Breast epithelium (tissue), 4 donors: Measurements from ENCODE around the gene PMP22. TPM values are rescaled to one million over a fixed set of nuclear protein-coding genes. Genes with fewer than 3 reads are reported as not detected.
A peak's percentile ranks its signal among the peaks of the same experiment; 100 is the strongest.

Source experiments
- DNase-seq, 2 donors: peaks; one replicate each; pipeline ENCODE4 v3.0.0-alpha.2; 2019; ENCODE audit warnings: low spot score in 2 of 2
- H3K27ac ChIP-seq, 2 donors: fragments of 200-600 bp; sonication (generic) in 1 of 2; one replicate each; pipeline ENCODE4 v1.5.1; 2016 to 2019; ENCODE audit warnings: mild to moderate bottlenecking in 1 of 2
- H3K27me3 ChIP-seq, 2 donors: fragments of 200-600 bp; sonication (generic) in 1 of 2; one replicate each; pipeline versions ENCODE4 v1.5.1 to v1.6.0; 2017 to 2019; ENCODE audit warnings: control low read depth in 1 of 2, mild to moderate bottlenecking in 1 of 2
- H3K36me3 ChIP-seq: fragments of 200-600 bp; one replicate; pipeline ENCODE4 v1.5.1; 2019
- H3K4me1 ChIP-seq, 2 donors: fragments of 200-600 bp; sonication (generic); one replicate each; pipeline ENCODE4 v1.5.1; 2016 to 2019; ENCODE audit warnings: control low read depth in 1 of 2
- H3K4me3 ChIP-seq, 3 donors: fragments of 200-600 bp; sonication (generic); 1 replicate in 2 of 3; 2 replicates in 1 of 3; pipeline ENCODE4 v1.5.1; 2016 to 2019; ENCODE audit warnings: mild to moderate bottlenecking in 3 of 3, moderate library complexity in 2 of 3
- H3K9me3 ChIP-seq, 2 donors: fragments of 200-600 bp; sonication (generic) in 1 of 2; one replicate each; pipeline ENCODE4 v1.5.1; 2016 to 2019; ENCODE audit warnings: control low read depth in 1 of 2
- CTCF ChIP-seq, 3 donors: fragments of 450-650 bp; IDR thresholded peaks; one replicate each; pipeline ENCODE4 v1.5.1; 2016 to 2017; ENCODE audit warnings: antibody characterized with exemption in 3 of 3, mild to moderate bottlenecking in 3 of 3, moderate library complexity in 3 of 3
- POLR2A ChIP-seq: fragments of 450-650 bp; IDR thresholded peaks from one replicate; pipeline ENCODE4 v1.6.1; 2016; ENCODE audit warnings: antibody characterized with exemption, mild to moderate bottlenecking, moderate library complexity
- POLR2AphosphoS5 ChIP-seq, 3 donors: sonication (generic); formaldehyde crosslinking; IDR thresholded peaks; one replicate each; pipeline ENCODE4 v1.6.1; 2017; ENCODE audit warnings: antibody characterized with exemption in 3 of 3
- intact Hi-C: fragments of 100-400 bp; cut with DNase I; formaldehyde crosslinking; loops from one replicate; pipeline ENCODE4 v1.15.1; 2023; ENCODE audit warnings: low total_unique reads
- total RNA-seq, 3 donors: library from RNA; depleted of rRNA; stranded (reverse); fragments of >200 nt; gene quantifications; one replicate each; pipeline ENCODE4 v1.1.0, GENCODE V29; 2016

Gene PMP22
- total RNA-seq, 3 donors from 2014 or later: 114 to 478 (median 152) TPM

GRCh38 chr17:15257796-15258512 lies 7.2 kb downstream of the PMP22 start:
- peaks cover 6 to 18% of the 10 kb centered on the region in 2 donors for H3K4me1 ChIP-seq
- no peak for TF ChIP-seq POLR2AphosphoS5 (IDR thresholded peaks at IDR 0.05)
- H3K27ac ChIP-seq: peak overlapping the region; percentile 54 to 62
- H3K4me3 ChIP-seq: peak overlapping the region; percentile 30 to 62 (median 57)
- no peaks in the 10 kb centered on the region for H3K27me3 ChIP-seq
- no peaks in the 10 kb centered on the region for H3K9me3 ChIP-seq
- H3K36me3 ChIP-seq: no peaks in the 10 kb centered on the region
- DNase-seq: no peak
- intact Hi-C loops: no loop called here

DNA sequence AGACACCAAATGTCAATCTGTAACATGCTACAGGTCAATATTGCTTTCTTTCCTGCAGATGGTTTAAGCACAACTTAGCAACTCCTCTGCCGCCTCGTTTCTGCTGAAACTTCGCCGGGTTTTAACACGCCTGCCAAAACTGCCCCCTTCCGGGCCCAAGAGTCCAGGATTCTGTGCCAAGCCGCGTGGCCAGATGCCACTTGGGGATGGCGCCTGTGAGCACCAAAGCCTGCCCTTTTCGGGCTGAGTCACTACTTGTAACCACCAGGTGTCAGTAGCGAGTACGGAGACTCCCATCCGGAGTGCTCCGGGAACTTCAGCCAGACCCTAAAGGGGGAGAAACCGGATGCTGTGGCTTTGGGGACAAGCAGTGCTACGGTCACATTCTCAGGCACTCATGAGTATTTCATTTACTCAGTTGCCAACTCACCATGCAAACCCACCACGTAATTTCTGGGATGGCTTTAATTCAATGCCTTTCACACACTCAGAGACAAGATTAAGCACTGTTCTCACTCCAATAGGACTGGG lies 7.8 kb downstream of the PMP22 start:
- TF ChIP-seq POLR2AphosphoS5 (IDR thresholded peaks at IDR 0.05) (peak; percentile 40 to 62 (median 59)), POLR2A (no peak), CTCF (IDR thresholded peaks at IDR 0.05) (peak; percentile 72 to 86 (median 80))
- H3K9me3 ChIP-seq: no peaks in the 10 kb centered on the region
- peak overlapping the region; percentile 54 to 62 for H3K27ac ChIP-seq
- DNase-seq: peak; percentile 69 to 75
- no peaks in the 10 kb centered on the region for H3K36me3 ChIP-seq
- H3K4me1 ChIP-seq: peaks cover 6 to 18% of the 10 kb centered on the region in 2 donors
- no peaks in the 10 kb centered on the region for H3K27me3 ChIP-seq
- intact Hi-C loops: no loop called here
- H3K4me3 ChIP-seq: peak overlapping the region; percentile 30 to 62 (median 57)

GRCh38 chr17:15256689-15257088 lies 8.4 kb downstream of the PMP22 start:
- H3K27me3 ChIP-seq: no peaks in the 10 kb centered on the region
- no peak for DNase-seq
- H3K4me3 ChIP-seq: peak overlapping the region; percentile 30 to 62 (median 57)
- H3K36me3 ChIP-seq: no peaks in the 10 kb centered on the region
- no peaks in the 10 kb centered on the region for H3K9me3 ChIP-seq
- TF ChIP-seq CTCF (IDR thresholded peaks at IDR 0.05) (no peak), POLR2A (no peak), POLR2AphosphoS5 (IDR thresholded peaks at IDR 0.05) (no peak)
- H3K27ac ChIP-seq: peak overlapping the region in 1 of 2 donors; percentile 54
- intact Hi-C loops: no loop called here
- peaks cover 6 to 22% of the 10 kb centered on the region in 2 donors for H3K4me1 ChIP-seq

DNA sequence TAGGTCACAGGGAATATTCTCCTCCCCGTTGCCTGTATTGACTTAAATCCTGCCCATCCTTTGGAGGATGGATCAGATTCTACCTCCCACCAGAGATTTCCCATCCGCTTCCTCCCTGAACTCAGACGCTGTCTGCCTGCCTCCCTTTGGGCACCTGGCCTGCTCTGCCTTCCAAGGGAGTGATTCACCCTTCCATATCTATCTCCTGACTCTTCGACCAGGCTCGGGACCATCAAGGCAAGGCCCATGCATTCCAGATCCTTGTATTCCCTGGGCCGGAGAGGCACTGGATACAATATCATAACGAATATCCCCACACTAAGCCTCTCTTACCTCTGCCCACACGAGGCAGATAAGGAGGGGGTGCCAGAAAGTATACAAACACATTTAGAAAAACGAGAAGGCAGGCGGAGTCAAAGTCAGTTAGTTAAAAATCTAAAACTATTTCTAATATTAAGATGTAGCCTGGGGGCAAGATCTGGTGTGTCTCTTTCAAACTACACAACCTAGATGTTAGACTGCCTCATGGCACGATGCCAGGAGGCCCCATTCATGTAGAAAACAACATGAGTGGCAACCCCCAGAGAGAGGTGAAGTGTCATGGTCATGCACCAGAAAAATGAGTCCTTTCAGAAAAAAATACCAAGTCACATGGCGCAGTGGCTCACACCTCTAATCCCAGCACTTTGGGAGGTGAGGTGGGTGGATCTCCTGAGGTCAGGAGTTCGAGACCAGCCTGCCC lies 9.2 kb downstream of the PMP22 start:
- H3K4me1 ChIP-seq: peaks cover 6 to 23% of the 10 kb centered on the region in 2 donors
- H3K9me3 ChIP-seq: no peaks in the 10 kb centered on the region
- peak overlapping the region; percentile 30 to 62 for H3K27ac ChIP-seq
- intact Hi-C loops: no loop called here
- peak overlapping the region in 1 of 3 donors; percentile 57 for H3K4me3 ChIP-seq
- TF ChIP-seq POLR2AphosphoS5 (IDR thresholded peaks at IDR 0.05) (no peak), POLR2A (no peak), CTCF (IDR thresholded peaks at IDR 0.05) (no peak)
- no peaks in the 10 kb centered on the region for H3K27me3 ChIP-seq
- DNase-seq: no peak
- H3K36me3 ChIP-seq: no peaks in the 10 kb centered on the region

DNA sequence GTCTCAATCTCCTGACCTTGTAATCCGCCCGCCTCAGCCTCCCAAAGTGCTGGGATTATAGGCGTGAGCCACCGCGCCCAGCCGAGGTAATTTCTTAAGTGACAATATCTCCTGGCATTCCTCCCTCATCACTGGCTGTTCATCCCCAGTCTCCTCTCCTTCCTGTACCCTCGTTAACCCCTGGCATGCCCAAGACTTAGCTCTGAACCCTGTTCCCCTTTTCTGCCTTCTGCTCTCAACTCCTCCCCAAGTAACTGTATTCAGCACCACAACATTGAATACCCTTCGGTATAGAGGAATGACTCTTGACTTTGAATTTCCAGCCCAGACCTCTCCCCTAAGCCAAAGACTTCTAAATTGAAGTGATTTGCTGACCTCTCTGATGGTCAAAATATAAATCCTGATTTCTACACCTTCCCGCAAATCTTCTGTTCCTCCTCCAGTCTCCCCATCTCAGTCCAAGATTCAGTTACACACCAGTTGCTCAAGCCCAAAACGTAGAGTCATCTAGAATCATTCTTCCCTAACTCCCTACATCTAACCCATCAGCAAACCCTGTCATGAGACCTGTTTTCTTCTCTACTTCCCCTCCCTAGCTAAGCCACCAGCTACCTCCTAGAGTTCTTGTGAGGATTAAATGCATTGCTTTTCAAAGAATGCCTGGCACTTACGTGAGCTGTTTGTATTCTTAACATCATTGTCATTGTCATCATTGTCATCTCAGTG lies 14.8 kb downstream of the PMP22 start:
- intact Hi-C loops: no loop called here
- H3K36me3 ChIP-seq: no peaks in the 10 kb centered on the region
- no peaks in the 10 kb centered on the region for H3K27me3 ChIP-seq
- H3K4me1 ChIP-seq: peaks cover 0 to 5% of the 10 kb centered on the region in 2 donors
- H3K4me3 ChIP-seq: no peak overlapping the region
- H3K27ac ChIP-seq: peak overlapping the region in 1 of 2 donors; percentile 50
- no peak for DNase-seq
- H3K9me3 ChIP-seq: no peaks in the 10 kb centered on the region
- TF ChIP-seq CTCF (IDR thresholded peaks at IDR 0.05) (no peak), POLR2AphosphoS5 (IDR thresholded peaks at IDR 0.05) (no peak), POLR2A (no peak)
